Activated CD4-positive, alpha-beta memory T cell treated with anti-CD3 and anti-CD28 coated beads for 36 hours (primary cell): ENCODE measurements around the gene GID8. TPM values are rescaled to one million over a fixed set of nuclear protein-coding genes. Genes with fewer than 3 reads are reported as not detected.
"Not testable (repeated sequence)": the region's sequence is repeated elsewhere in the genome, so short reads cannot be mapped to it uniquely, and the experiment has no call there.

Experiments used
- CTCF ChIA-PET: fragments of 350-600 bp; sonication (Branson Sonifier 250); formaldehyde crosslinking; loops from one replicate; lab custom pipeline; 2021; ENCODE audit warnings: antibody characterized with exemption, inconsistent platforms; lab: Charles Lee
- POLR2A ChIA-PET: fragments of 350-600 bp; sonication (Branson Sonifier 250); formaldehyde crosslinking; loops from one replicate; lab custom pipeline; 2021; ENCODE audit warnings: antibody characterized with exemption; lab: Charles Lee
- DNase-seq: peaks from one replicate; pipeline ENCODE4 v3.0.0-alpha.2; 2020
- H3K27ac Mint-ChIP-seq: one replicate; pipeline ENCODE4 v1.8.0; 2021; ENCODE audit warnings: mixed read lengths
- H3K27me3 Mint-ChIP-seq: one replicate; pipeline ENCODE4 v1.8.0; 2021; ENCODE audit warnings: mixed read lengths
- H3K36me3 Mint-ChIP-seq: one replicate; pipeline ENCODE4 v1.8.0; 2021; ENCODE audit warnings: mixed read lengths
- H3K4me1 Mint-ChIP-seq: one replicate; pipeline ENCODE4 v1.8.0; 2021; ENCODE audit warnings: low read depth, mixed read lengths
- H3K4me3 Mint-ChIP-seq: one replicate; pipeline ENCODE4 v1.8.0; 2021; ENCODE audit warnings: mild to moderate bottlenecking, mixed read lengths
- H3K9me3 Mint-ChIP-seq: one replicate; pipeline ENCODE4 v1.8.0; 2021; ENCODE audit warnings: mixed read lengths
- intact Hi-C: fragments of 100-400 bp; cut with micrococcal nuclease; formaldehyde crosslinking; loops from one replicate; pipeline ENCODE4 v1.15.1; 2023
- total RNA-seq, 2 experiments: library from RNA; stranded (reverse); gene quantifications; one replicate each; pipeline ENCODE4 v1.2.3, GENCODE V29; 2021

Gene GID8
- total RNA-seq, 2 experiments from 2014 or later: 33.9 to 34.8 TPM

GRCh38 chr20:62914970-62915457 lies 22.9 kb upstream of the GID8 start:
- Mint-ChIP-seq H3K9me3 (no peaks in the 10 kb centered on the region), H3K27ac (peak overlapping the region; percentile 23), H3K27me3 (no peaks in the 10 kb centered on the region), H3K4me1 (peaks cover 59% of the 10 kb centered on the region), H3K36me3 (peaks cover 28% of the 10 kb centered on the region), H3K4me3 (no peak overlapping the region)
- no peak for DNase-seq
- ChIA-PET POLR2A (interaction anchor here (0.6 kb wide), 1 partner anchor 148 kb away, joined by 3 read pairs; no protein-coding TSS in a partner anchor), CTCF (interaction anchor here (0.7 to 10.9 kb wide), 3 partner anchors 7 to 14 kb away, joined by 3 to 127 read pairs (median 95); no protein-coding TSS in a partner anchor)
- intact Hi-C loops: no loop called here

GRCh38 chr20:62916703-62917476 lies 21.1 kb upstream of the GID8 start:
- no peaks in the 10 kb centered on the region for H3K27me3 Mint-ChIP-seq
- no peak for DNase-seq
- H3K4me1 Mint-ChIP-seq: peaks cover 70% of the 10 kb centered on the region
- peak overlapping the region; percentile 74 for H3K27ac Mint-ChIP-seq
- H3K4me3 Mint-ChIP-seq: peak overlapping the region; percentile 7
- no peaks in the 10 kb centered on the region for H3K9me3 Mint-ChIP-seq
- intact Hi-C loops: no loop called here
- ChIA-PET CTCF (interaction anchor here (0.7 to 10.9 kb wide), 6 partner anchors 9 to 92 kb away, joined by 3 to 127 read pairs (median 6); partner anchors contain the start of gene DIDO1), POLR2A (interaction anchor here (1.5 to 3.3 kb wide), 2 partner anchors 8 to 18 kb away, joined by 5 to 14 read pairs; no protein-coding TSS in a partner anchor)
- peaks cover 11% of the 10 kb centered on the region for H3K36me3 Mint-ChIP-seq

DNA sequence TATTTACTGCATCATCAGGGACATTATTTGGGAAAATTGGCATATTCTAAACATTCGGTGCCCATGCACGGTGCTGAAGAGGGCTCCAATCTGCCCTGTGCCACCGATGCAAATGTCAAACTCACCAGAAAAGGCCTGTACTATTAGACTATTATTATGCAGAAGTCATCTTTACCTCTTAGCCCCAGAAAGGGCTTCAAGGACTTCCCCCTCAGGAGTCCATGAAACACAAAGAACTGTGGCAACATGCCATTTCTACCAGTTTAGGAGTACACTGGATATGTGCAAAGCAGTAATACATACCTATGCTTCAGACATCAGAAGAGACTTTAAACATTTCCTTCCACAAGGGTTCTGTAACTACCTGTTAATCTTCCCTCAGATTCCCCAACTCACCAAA lies 20.2 kb upstream of the GID8 start:
- peak overlapping the region; percentile 67 for H3K4me3 Mint-ChIP-seq
- ChIA-PET POLR2A (interaction anchor here (1.1 to 3.3 kb wide), 3 partner anchors 11 to 60 kb away, joined by 3 to 14 read pairs (median 4); no protein-coding TSS in a partner anchor), CTCF (interaction anchor here (1.6 to 10.9 kb wide), 7 partner anchors 10 to 91 kb away, joined by 5 to 127 read pairs (median 7); partner anchors contain the start of gene GID8)
- no peak for DNase-seq
- peak overlapping the region; percentile 82 for H3K27ac Mint-ChIP-seq
- peaks cover 78% of the 10 kb centered on the region for H3K4me1 Mint-ChIP-seq
- no peaks in the 10 kb centered on the region for H3K9me3 Mint-ChIP-seq
- peaks cover 7% of the 10 kb centered on the region for H3K36me3 Mint-ChIP-seq
- no peaks in the 10 kb centered on the region for H3K27me3 Mint-ChIP-seq
- intact Hi-C loops: no loop called here

DNA sequence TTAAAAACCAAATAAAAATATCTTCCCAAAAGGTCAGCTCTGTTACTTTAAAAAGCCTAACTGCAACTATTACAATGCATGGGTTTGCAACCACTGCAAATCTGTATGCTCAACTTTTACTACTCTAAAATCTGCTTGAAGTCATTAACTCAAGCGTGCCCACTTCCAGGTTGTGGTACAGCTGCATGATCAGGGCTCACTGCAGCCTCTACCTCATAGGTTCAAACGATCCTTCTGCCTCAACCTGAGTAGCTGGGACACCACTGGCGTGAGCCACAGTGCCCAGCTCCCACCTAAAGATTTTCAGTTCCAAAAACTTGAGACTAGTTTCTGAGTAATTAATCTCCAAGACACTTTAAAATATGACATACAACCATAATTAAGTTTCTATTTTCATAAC lies 19.8 kb upstream of the GID8 start:
- peak; percentile 76 for DNase-seq
- Mint-ChIP-seq H3K4me3 (peak overlapping the region; percentile 67), H3K9me3 (no peaks in the 10 kb centered on the region), H3K27ac (peak overlapping the region; percentile 82), H3K36me3 (peaks cover 5% of the 10 kb centered on the region), H3K27me3 (no peaks in the 10 kb centered on the region), H3K4me1 (peaks cover 80% of the 10 kb centered on the region)
- intact Hi-C loops: no loop called here
- CTCF ChIA-PET: interaction anchor here (1.2 to 10.9 kb wide), 8 partner anchors 10 to 54 kb away, joined by 3 to 127 read pairs (median 6); partner anchors contain the start of gene GID8
- POLR2A ChIA-PET: interaction anchor here (1.1 to 3.3 kb wide), 5 partner anchors 10 to 59 kb away, joined by 3 to 14 read pairs (median 4); partner anchors contain the start of gene GID8

DNA sequence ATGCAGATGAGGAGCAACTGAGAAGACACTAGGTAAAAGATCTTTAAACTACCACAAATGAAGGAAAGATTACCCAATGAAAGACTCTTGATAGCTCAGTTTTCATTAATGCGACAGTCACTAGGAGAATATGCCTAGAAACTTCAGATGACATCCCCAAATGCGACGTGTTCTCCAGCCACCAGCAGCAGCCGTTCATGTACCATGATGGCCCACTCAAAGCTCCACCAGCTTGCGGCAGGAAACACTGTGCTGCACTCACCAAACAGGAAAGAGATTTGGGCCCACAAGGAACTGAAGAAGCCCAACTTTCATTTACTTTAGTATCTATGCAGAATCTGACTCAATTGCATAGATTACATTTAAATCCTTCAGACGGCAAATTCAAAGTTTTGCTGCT lies 19.1 kb upstream of the GID8 start:
- peak overlapping the region; percentile 82 for H3K27ac Mint-ChIP-seq
- CTCF ChIA-PET: interaction anchor here (1.2 to 10.9 kb wide), 8 partner anchors 9 to 54 kb away, joined by 3 to 127 read pairs (median 6); partner anchors contain the start of gene GID8
- peak; percentile 83 for DNase-seq
- peak overlapping the region; percentile 67 for H3K4me3 Mint-ChIP-seq
- POLR2A ChIA-PET: interaction anchor here (1.1 to 3.3 kb wide), 5 partner anchors 9 to 59 kb away, joined by 3 to 14 read pairs (median 4); partner anchors contain the start of gene GID8
- intact Hi-C loops: loop anchor here (1.0 kb wide), 2 partner anchors 18 to 20 kb away; no protein-coding TSS in a partner anchor
- no peaks in the 10 kb centered on the region for H3K9me3 Mint-ChIP-seq
- H3K27me3 Mint-ChIP-seq: no peaks in the 10 kb centered on the region
- peaks cover 3% of the 10 kb centered on the region for H3K36me3 Mint-ChIP-seq
- H3K4me1 Mint-ChIP-seq: peaks cover 85% of the 10 kb centered on the region

- no peaks in the 10 kb centered on the region for H3K27me3 Mint-ChIP-seq
Observed at GRCh38 chr20:62920039-62920645, 17.8 kb upstream of the GID8 start.

DNA sequence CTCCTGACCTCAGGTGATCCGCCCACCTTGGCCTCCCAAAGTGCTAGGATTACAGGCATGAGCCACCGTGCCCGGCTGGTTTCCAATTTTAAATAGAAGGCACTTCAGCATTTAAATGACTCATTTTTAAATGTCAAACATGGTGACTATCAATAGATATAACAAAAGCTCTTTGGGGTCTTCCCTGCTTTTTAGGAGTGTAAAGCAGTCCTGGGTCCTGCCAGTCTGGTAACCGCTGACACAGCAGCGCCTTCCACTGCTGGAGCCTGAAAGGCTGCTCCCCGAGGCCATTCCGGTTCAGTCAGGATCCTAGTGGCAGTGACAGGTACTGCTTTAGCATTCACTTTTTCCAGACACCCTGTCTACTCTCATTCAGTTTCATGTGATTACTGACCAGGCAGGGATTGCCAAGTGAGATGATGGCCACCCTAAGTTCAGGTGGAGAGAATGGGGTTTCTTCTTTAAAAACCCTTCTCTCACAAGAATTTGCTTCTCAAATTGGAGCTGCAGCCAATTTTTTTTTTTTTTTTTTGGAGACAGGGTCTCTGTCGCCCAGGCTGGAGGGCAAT lies 16.7 kb upstream of the GID8 start:
- Mint-ChIP-seq H3K4me3 (peak overlapping the region; percentile 64), H3K9me3 (no peaks in the 10 kb centered on the region), H3K27ac (peak overlapping the region; percentile 83), H3K27me3 (no peaks in the 10 kb centered on the region), H3K36me3 (peaks cover 7% of the 10 kb centered on the region), H3K4me1 (peaks cover 74% of the 10 kb centered on the region)
- ChIA-PET POLR2A (interaction anchor here (1.0 kb wide), 1 partner anchor 32 kb away, joined by 3 read pairs; no protein-coding TSS in a partner anchor), CTCF (interaction anchor here (1.2 to 10.9 kb wide), 5 partner anchors 9 to 32 kb away, joined by 3 to 127 read pairs (median 8); no protein-coding TSS in a partner anchor)
- intact Hi-C loops: loop anchor here (5.0 to 10.0 kb wide), 2 partner anchors 124 to 276 kb away; partner anchors contain the start of genes MRGBP and SLCO4A1
- DNase-seq: peak; percentile 82

More at GRCh38 chr20:62920039-62920645, 17.8 kb upstream of the GID8 start:
- Mint-ChIP-seq H3K36me3 (peaks cover 4% of the 10 kb centered on the region), H3K4me3 (peak overlapping the region; percentile 10), H3K27ac (peak overlapping the region; percentile 82), H3K4me1 (peaks cover 85% of the 10 kb centered on the region), H3K9me3 (no peaks in the 10 kb centered on the region)
- no peak for DNase-seq
- ChIA-PET CTCF (interaction anchor here (0.6 to 10.9 kb wide), 5 partner anchors 10 to 24 kb away, joined by 4 to 127 read pairs (median 15); no protein-coding TSS in a partner anchor), POLR2A (interaction anchor here (1.1 kb wide), 1 partner anchor 104 kb away, joined by 3 read pairs; no protein-coding TSS in a partner anchor)
- intact Hi-C loops: loop anchor here (5.0 to 10.0 kb wide), 2 partner anchors 123 to 275 kb away; partner anchors contain the start of genes MRGBP and SLCO4A1

DNA sequence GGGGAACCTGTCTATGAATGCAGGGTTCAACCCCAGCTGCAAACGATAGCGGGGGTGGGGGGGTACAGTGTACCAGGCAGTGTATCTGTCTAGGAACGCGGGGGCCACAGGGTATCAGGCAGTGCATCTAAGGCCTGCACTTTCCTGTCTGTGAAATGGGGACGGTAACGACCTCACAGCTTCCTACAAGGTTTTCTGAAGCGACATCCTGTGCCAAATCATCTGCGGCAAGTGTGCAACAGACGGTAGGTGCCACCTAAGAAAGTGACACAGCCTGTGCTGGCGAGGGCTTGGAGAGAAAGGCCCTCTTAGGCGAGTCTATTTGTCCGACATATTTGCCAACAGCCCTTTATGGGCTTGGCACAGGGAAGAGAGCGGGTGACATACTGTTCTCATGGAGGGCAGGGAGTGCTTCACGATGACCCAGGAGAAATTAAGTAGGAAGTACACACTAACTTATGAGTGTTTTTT lies 15.5 kb upstream of the GID8 start:
- ChIA-PET CTCF (interaction anchor here (0.9 to 7.8 kb wide), 3 partner anchors 8 to 20 kb away, joined by 3 to 95 read pairs (median 8); no protein-coding TSS in a partner anchor), POLR2A (interaction anchor here (0.6 to 1.0 kb wide), 2 partner anchors 14 to 25 kb away, joined by 3 to 4 read pairs; no protein-coding TSS in a partner anchor)
- intact Hi-C loops: loop anchor here (5.0 to 10.0 kb wide), 2 partner anchors 125 to 278 kb away; partner anchors contain the start of genes MRGBP and SLCO4A1
- DNase-seq: peak; percentile 74
- Mint-ChIP-seq H3K9me3 (no peaks in the 10 kb centered on the region), H3K36me3 (peaks cover 7% of the 10 kb centered on the region), H3K4me3 (peak overlapping the region; percentile 47), H3K27ac (peak overlapping the region; percentile 83), H3K4me1 (peaks cover 73% of the 10 kb centered on the region), H3K27me3 (no peaks in the 10 kb centered on the region)

DNA sequence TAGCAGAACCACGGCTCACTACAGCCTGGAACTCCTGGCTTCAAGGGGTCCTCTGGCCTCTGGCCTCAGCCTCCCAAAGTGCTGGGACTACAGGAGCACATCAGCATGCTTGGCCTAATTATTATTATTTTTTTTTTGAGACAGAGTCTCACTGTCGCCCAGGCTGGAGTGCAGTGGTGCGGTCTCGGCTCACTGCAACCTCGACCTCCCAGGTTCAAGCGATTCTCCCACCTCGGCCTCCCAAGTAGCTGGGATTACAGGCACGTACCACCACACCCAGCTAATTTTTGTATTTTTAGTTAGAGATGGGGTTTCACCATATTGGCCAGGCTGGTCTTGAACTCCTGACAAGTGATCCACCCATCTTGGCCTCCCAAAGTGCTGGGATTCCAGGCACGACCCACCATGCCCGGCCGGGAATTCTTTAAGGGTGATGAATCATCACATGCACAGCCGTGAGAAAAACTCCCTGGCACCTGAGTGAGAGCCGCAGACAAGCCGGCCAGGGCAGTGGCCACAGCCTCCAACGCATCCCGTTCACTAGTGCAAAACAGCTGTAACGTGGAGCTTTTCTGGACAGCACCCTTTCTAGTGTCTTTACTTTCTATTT lies 14.8 kb upstream of the GID8 start:
- not testable (repeated sequence) for H3K36me3 Mint-ChIP-seq, DNase-seq, H3K27me3 Mint-ChIP-seq, H3K9me3 Mint-ChIP-seq
- ChIA-PET POLR2A (interaction anchor here (1.0 to 1.1 kb wide), 2 partner anchors 12 to 26 kb away, joined by 3 read pairs; no protein-coding TSS in a partner anchor), CTCF (interaction anchor here (0.9 to 3.1 kb wide), 3 partner anchors 8 to 21 kb away, joined by 3 to 8 read pairs (median 7); no protein-coding TSS in a partner anchor)
- Mint-ChIP-seq H3K4me3 (peak overlapping the region; percentile 47), H3K27ac (peak overlapping the region; percentile 83), H3K4me1 (peaks cover 73% of the 10 kb centered on the region)
- intact Hi-C loops: loop anchor here (5.0 to 10.0 kb wide), 2 partner anchors 126 to 278 kb away; partner anchors contain the start of genes MRGBP and SLCO4A1
